Measurements from ENCODE around the gene RABGEF1. TPM values are rescaled to one million over a fixed set of nuclear protein-coding genes. Genes with fewer than 3 reads are reported as not detected.
"Not testable (repeated sequence)": the region's sequence is repeated elsewhere in the genome, so short reads cannot be mapped to it uniquely, and the experiment has no call there.

Gene RABGEF1
- total RNA-seq, 1 donor from 2014 or later = 14.1 TPM

- peaks cover 1% of the 10 kb centered on the region for H3K4me1 Mint-ChIP-seq (ENCODE audit: low read depth, unreplicated experiment)
- no peak overlapping the region for H3K4me3 Mint-ChIP-seq (ENCODE audit: unreplicated experiment)
Measured at GRCh38 chr7:66837007-66837406, 96.5 kb downstream of the RABGEF1 start.

GRCh38 chr7:66837661-66838060 is 97.1 kb downstream of the RABGEF1 start:
- H3K27me3 Mint-ChIP-seq (ENCODE audit: unreplicated experiment) = no peaks in the 10 kb centered on the region
- no peaks in the 10 kb centered on the region for H3K9me3 Mint-ChIP-seq (ENCODE audit: unreplicated experiment)
- no peak overlapping the region for H3K27ac Mint-ChIP-seq (ENCODE audit: unreplicated experiment)
- no peaks in the 10 kb centered on the region for H3K36me3 Mint-ChIP-seq (ENCODE audit: unreplicated experiment)
- peaks cover 1% of the 10 kb centered on the region for H3K4me1 Mint-ChIP-seq (ENCODE audit: low read depth, unreplicated experiment)
- no peak for DNase-seq
- no peak for TF ChIP-seq CTCF (IDR thresholded peaks at IDR 0.05; ENCODE audit: partially characterized antibody, unreplicated experiment)
- H3K4me3 Mint-ChIP-seq (ENCODE audit: unreplicated experiment) = no peak overlapping the region

More at GRCh38 chr7:66837007-66837406, 96.5 kb downstream of the RABGEF1 start:
- no peaks in the 10 kb centered on the region for H3K9me3 Mint-ChIP-seq (ENCODE audit: unreplicated experiment)
- DNase-seq = peak; percentile 35
- H3K36me3 Mint-ChIP-seq (ENCODE audit: unreplicated experiment) = no peaks in the 10 kb centered on the region
- no peak overlapping the region for H3K27ac Mint-ChIP-seq (ENCODE audit: unreplicated experiment)
- peak; percentile 63 for TF ChIP-seq CTCF (IDR thresholded peaks at IDR 0.05; ENCODE audit: partially characterized antibody, unreplicated experiment)
- H3K27me3 Mint-ChIP-seq (ENCODE audit: unreplicated experiment) = no peaks in the 10 kb centered on the region

GRCh38 chr7:66839814-66840213 is 99.3 kb downstream of the RABGEF1 start:
- no peak for TF ChIP-seq CTCF (IDR thresholded peaks at IDR 0.05; ENCODE audit: partially characterized antibody, unreplicated experiment)
- H3K4me1 Mint-ChIP-seq (ENCODE audit: low read depth, unreplicated experiment) = peaks cover 5% of the 10 kb centered on the region
- H3K36me3 Mint-ChIP-seq (ENCODE audit: unreplicated experiment) = no peaks in the 10 kb centered on the region
- no peak for DNase-seq
- no peak overlapping the region for H3K27ac Mint-ChIP-seq (ENCODE audit: unreplicated experiment)
- peaks cover 3% of the 10 kb centered on the region for H3K27me3 Mint-ChIP-seq (ENCODE audit: unreplicated experiment)
- peaks cover 3% of the 10 kb centered on the region for H3K9me3 Mint-ChIP-seq (ENCODE audit: unreplicated experiment)
- H3K4me3 Mint-ChIP-seq (ENCODE audit: unreplicated experiment) = no peak overlapping the region

GRCh38 chr7:66840316-66840715 is 99.8 kb downstream of the RABGEF1 start:
- Mint-ChIP-seq H3K9me3 (ENCODE audit: unreplicated experiment) (peaks cover 5% of the 10 kb centered on the region), H3K27me3 (ENCODE audit: unreplicated experiment) (peaks cover 6% of the 10 kb centered on the region), H3K4me1 (ENCODE audit: low read depth, unreplicated experiment) (peaks cover 5% of the 10 kb centered on the region), H3K4me3 (ENCODE audit: unreplicated experiment) (no peak overlapping the region), H3K36me3 (ENCODE audit: unreplicated experiment) (no peaks in the 10 kb centered on the region), H3K27ac (ENCODE audit: unreplicated experiment) (no peak overlapping the region)
- DNase-seq = no peak
- TF ChIP-seq CTCF (IDR thresholded peaks at IDR 0.05; ENCODE audit: partially characterized antibody, unreplicated experiment) = no peak

- Mint-ChIP-seq H3K9me3 (ENCODE audit: unreplicated experiment) (peaks cover 5% of the 10 kb centered on the region), H3K36me3 (ENCODE audit: unreplicated experiment) (no peaks in the 10 kb centered on the region), H3K4me1 (ENCODE audit: low read depth, unreplicated experiment) (peaks cover 5% of the 10 kb centered on the region), H3K27ac (ENCODE audit: unreplicated experiment) (no peak overlapping the region), H3K27me3 (ENCODE audit: unreplicated experiment) (peaks cover 6% of the 10 kb centered on the region), H3K4me3 (ENCODE audit: unreplicated experiment) (no peak overlapping the region)
- no peak for DNase-seq
- TF ChIP-seq CTCF (IDR thresholded peaks at IDR 0.05; ENCODE audit: partially characterized antibody, unreplicated experiment) = no peak
Measured at GRCh38 chr7:66841898-66842297, 101.4 kb downstream of the RABGEF1 start.

GRCh38 chr7:66843492-66843891 is 103.0 kb downstream of the RABGEF1 start:
- H3K36me3 Mint-ChIP-seq (ENCODE audit: unreplicated experiment); H3K4me1 Mint-ChIP-seq (ENCODE audit: low read depth, unreplicated experiment); H3K27me3 Mint-ChIP-seq (ENCODE audit: unreplicated experiment); H3K9me3 Mint-ChIP-seq (ENCODE audit: unreplicated experiment); DNase-seq: not testable (repeated sequence)
- Mint-ChIP-seq H3K27ac (ENCODE audit: unreplicated experiment) (peak overlapping the region; percentile 86), H3K4me3 (ENCODE audit: unreplicated experiment) (peak overlapping the region; percentile 95)

Data from glutamatergic neuron (in vitro differentiated cells).